HG02943 (cell line): ENCODE data around the gene LIPC.
"Not testable (repeated sequence)": the region's sequence is repeated elsewhere in the genome, so short reads cannot be mapped to it uniquely, and the experiment has no call there.

Source experiments
- ATAC-seq: cut with Tn5 transposase; IDR thresholded peaks from one replicate; pipeline ENCODE4 v1.9.1; 2021; ENCODE audit warnings: mild to moderate bottlenecking, low read depth, moderate library complexity; ENCODE audit not compliant: unreplicated experiment

Gene LIPC

DNA sequence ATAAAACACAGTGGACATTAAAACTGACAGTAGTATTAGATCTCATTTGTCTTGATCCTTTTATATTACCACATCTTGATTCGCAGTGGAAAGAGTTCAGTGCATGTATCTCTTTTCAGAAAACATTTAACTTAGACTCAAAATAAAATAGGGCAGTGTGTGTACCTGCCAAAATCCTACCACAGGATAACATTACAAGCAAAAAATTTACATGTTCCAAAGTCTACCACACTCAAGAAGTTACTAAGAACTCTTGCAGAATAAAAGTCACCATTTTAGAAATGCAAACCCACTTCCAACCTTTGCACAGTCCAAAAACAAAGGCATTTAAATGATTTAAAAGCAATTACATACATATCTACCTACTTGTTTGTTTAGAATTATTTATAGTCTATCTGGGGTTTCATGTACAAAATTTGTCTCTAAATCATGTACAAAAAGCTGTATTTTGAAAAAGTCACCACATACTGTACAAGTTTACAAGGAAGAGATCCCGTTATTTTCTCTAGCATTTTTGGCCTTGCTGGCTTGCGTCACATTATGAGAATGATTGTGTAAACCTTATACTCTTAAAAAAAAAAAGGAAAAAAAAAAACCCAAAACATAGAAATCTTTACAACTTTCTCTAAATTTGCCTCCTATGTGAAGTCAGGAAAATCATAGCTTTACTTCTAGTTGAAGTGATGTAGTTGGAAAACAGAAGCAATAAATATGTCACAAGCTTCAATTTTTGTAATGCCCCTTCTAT, 163.9 kb downstream of the LIPC start:
- ATAC-seq = no peak

DNA sequence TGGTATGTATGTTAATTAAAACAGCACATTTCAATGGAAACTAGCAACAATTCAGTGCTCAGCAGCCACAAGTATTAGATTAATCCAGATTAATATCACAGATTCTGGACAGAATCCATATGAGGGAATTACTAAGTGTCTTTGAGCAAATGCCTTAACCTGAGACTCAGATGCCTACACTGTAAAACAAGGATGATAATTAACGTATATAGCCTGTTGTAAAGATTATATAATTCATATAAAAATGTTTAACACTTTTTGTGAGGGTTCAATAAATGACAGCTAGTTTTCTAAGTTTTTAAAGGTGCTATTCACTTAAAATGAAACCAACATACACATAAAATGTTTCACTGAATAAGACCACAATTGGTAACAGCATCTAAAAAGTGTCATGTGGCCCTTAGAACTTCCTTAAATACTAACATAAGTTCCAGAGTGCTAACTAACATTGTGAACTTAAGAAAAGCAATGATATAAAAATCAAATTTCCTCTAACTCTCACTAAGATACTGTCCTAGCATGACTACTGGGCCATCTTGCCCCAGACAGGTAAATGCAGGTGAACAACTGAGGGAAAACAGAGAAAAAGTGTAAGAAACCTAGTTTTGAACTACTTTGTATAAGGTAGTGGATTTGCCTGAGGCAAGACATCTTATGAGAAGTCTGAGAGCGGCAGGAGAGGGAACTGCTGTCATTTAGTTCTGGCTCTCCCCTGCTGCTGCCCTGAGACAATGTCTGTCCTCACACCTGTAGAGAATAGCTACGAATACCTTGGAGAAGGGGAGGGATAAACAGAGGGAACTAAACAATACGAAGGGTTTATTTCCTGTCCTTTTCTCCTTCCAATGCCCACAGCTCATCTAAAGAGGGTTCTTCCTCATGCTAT, 166.4 kb downstream of the LIPC start:
- ATAC-seq = no peak

GRCh38 chr15:58598829-58599210, 167.0 kb downstream of the LIPC start:
- ATAC-seq = no peak

- ATAC-seq = no peak
Measured at GRCh38 chr15:58602823-58603222, 171.0 kb downstream of the LIPC start.

GRCh38 chr15:58603927-58604326, 172.1 kb downstream of the LIPC start:
- not testable (repeated sequence) for ATAC-seq

DNA sequence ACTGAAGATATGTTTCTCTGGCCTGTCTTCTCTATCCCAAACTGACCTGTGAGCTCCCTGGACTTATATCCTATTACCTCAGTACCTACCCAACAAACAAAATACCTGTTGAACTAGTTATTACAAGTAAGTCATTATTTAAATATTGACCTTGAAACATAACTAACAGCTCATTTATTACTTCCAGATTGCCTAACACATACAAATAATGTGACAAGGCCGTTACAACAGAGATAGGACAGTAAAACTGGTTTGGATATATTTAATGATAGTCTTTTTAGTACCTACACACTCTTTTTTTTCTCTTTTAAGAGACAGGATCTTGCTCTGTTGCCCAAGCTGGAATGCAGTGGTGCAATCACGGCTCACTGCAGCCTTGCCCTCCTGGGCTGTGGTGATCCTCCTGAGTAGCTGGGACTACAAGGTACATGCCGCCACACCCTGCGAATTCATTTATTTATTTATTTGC, 172.7 kb downstream of the LIPC start:
- ATAC-seq = no peak

- ATAC-seq = no peak
Measured at GRCh38 chr15:58605931-58606530, 174.2 kb downstream of the LIPC start.

- ATAC-seq = no peak
Measured at GRCh38 chr15:58606577-58607080, 174.8 kb downstream of the LIPC start.

- ATAC-seq = no peak
Measured at GRCh38 chr15:58608129-58608590, 176.4 kb downstream of the LIPC start.

GRCh38 chr15:58608711-58609110, 176.9 kb downstream of the LIPC start:
- no peak for ATAC-seq

DNA sequence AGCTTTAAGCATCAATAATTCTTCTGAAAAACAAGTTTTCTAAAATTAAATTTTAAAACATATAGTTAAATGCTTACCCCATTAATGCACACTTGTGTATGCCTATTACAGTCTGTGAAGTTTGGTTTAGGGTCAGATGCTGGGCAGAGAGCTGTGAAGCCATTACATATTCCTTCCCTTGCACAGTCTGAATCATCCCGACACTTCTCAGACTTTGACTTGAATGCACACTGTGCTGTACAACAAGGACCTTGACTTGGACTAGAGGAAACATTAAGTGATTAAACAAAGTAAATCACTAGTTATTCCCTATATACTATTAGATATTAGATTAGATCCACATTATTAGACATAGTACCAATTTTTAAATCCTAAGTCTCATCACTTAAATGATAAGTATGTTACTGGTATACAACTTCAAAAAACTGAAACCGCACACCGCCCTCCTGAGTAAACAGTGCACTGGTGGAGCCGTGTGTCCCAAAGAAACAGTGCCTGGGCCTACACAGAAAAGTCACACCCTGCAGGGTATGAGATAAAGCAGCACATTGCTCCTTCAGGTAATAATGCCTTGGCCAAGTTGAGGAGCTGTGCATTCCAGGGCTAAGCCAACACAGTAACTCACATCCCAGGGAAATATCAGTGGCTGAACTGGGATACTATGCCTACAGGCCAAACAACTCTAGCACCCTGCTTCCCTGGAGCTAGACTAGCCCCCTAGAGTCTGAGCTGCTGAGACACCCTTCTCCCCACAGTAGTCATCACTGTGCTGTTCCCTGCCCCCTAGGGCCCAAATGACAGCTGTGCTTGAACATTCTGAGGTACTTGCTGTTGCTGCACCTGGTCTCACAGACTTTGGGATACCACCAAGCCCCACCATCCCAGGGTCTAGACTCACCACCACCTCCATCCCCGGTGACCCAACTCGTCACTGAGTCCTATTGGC, 180.2 kb downstream of the LIPC start:
- ATAC-seq = no peak

- ATAC-seq = no peak
Measured at GRCh38 chr15:58616171-58616570, 184.4 kb downstream of the LIPC start.
